ENCODE results near the gene EIF4G1.

Gene EIF4G1

GRCh38 chr3:184347321-184348056 lies 33.1 kb downstream of the EIF4G1 start:
- FAIRE-seq (no peak), DNase-seq (ENCODE audit: insufficient read length, low spot score) (no peak)
- TF ChIP-seq POLR2A (IDR thresholded peaks at IDR 0.05; ENCODE audit: low read depth, low read length) (no peak), POU2F2 (IDR thresholded peaks at IDR 0.05; ENCODE audit: low read depth, low read length) (no peak), PAX5 (IDR thresholded peaks at IDR 0.05; ENCODE audit: insufficient read depth, low read length, severe bottlenecking) (no peak), TAF1 (IDR thresholded peaks at IDR 0.05; ENCODE audit: low read depth, low read length) (no peak), POLR2AphosphoS5 (IDR thresholded peaks at IDR 0.05; ENCODE audit: low read depth, low read length) (no peak), SPI1 (IDR thresholded peaks at IDR 0.05; ENCODE audit: low read depth, low read length) (no peak)

GRCh38 chr3:184348057-184348382 lies 33.6 kb downstream of the EIF4G1 start:
- no peak for FAIRE-seq
- TF ChIP-seq SPI1 (IDR thresholded peaks at IDR 0.05; ENCODE audit: low read depth, low read length): no peak
- TF ChIP-seq POU2F2 (IDR thresholded peaks at IDR 0.05; ENCODE audit: low read depth, low read length): no peak
- TF ChIP-seq POLR2A (IDR thresholded peaks at IDR 0.05; ENCODE audit: low read depth, low read length): no peak
- TF ChIP-seq PAX5 (IDR thresholded peaks at IDR 0.05; ENCODE audit: insufficient read depth, low read length, severe bottlenecking): no peak
- TF ChIP-seq POLR2AphosphoS5 (IDR thresholded peaks at IDR 0.05; ENCODE audit: low read depth, low read length): no peak
- TF ChIP-seq TAF1 (IDR thresholded peaks at IDR 0.05; ENCODE audit: low read depth, low read length): no peak
- no peak for DNase-seq (ENCODE audit: insufficient read length, low spot score)

GRCh38 chr3:184349563-184350470 lies 35.4 kb downstream of the EIF4G1 start:
- FAIRE-seq (no peak), DNase-seq (ENCODE audit: insufficient read length, low spot score) (no peak)
- TF ChIP-seq POLR2AphosphoS5 (IDR thresholded peaks at IDR 0.05; ENCODE audit: low read depth, low read length) (no peak), POLR2A (IDR thresholded peaks at IDR 0.05; ENCODE audit: low read depth, low read length) (no peak), TAF1 (IDR thresholded peaks at IDR 0.05; ENCODE audit: low read depth, low read length) (no peak), PAX5 (IDR thresholded peaks at IDR 0.05; ENCODE audit: insufficient read depth, low read length, severe bottlenecking) (no peak), SPI1 (IDR thresholded peaks at IDR 0.05; ENCODE audit: low read depth, low read length) (no peak), POU2F2 (IDR thresholded peaks at IDR 0.05; ENCODE audit: low read depth, low read length) (no peak)

- FAIRE-seq (no peak), DNase-seq (ENCODE audit: insufficient read length, low spot score) (no peak)
- TF ChIP-seq SPI1 (IDR thresholded peaks at IDR 0.05; ENCODE audit: low read depth, low read length) (no peak), POLR2A (IDR thresholded peaks at IDR 0.05; ENCODE audit: low read depth, low read length) (no peak), POU2F2 (IDR thresholded peaks at IDR 0.05; ENCODE audit: low read depth, low read length) (no peak), PAX5 (IDR thresholded peaks at IDR 0.05; ENCODE audit: insufficient read depth, low read length, severe bottlenecking) (no peak), TAF1 (IDR thresholded peaks at IDR 0.05; ENCODE audit: low read depth, low read length) (no peak), POLR2AphosphoS5 (IDR thresholded peaks at IDR 0.05; ENCODE audit: low read depth, low read length) (no peak)
Measured at GRCh38 chr3:184350618-184351017, 36.2 kb downstream of the EIF4G1 start.

- TF ChIP-seq POLR2A (IDR thresholded peaks at IDR 0.05; ENCODE audit: low read depth, low read length): no peak
- no peak for TF ChIP-seq SPI1 (IDR thresholded peaks at IDR 0.05; ENCODE audit: low read depth, low read length)
- no peak for TF ChIP-seq POLR2AphosphoS5 (IDR thresholded peaks at IDR 0.05; ENCODE audit: low read depth, low read length)
- no peak for TF ChIP-seq TAF1 (IDR thresholded peaks at IDR 0.05; ENCODE audit: low read depth, low read length)
- TF ChIP-seq POU2F2 (IDR thresholded peaks at IDR 0.05; ENCODE audit: low read depth, low read length): no peak
- no peak for TF ChIP-seq PAX5 (IDR thresholded peaks at IDR 0.05; ENCODE audit: insufficient read depth, low read length, severe bottlenecking)
- DNase-seq (ENCODE audit: insufficient read length, low spot score): no peak
- FAIRE-seq: no peak
Measured at GRCh38 chr3:184351511-184352148, 37.2 kb downstream of the EIF4G1 start.

GRCh38 chr3:184352149-184352785 lies 37.9 kb downstream of the EIF4G1 start:
- no peak for FAIRE-seq
- no peak for DNase-seq (ENCODE audit: insufficient read length, low spot score)
- no peak for TF ChIP-seq POLR2AphosphoS5 (IDR thresholded peaks at IDR 0.05; ENCODE audit: low read depth, low read length)
- no peak for TF ChIP-seq TAF1 (IDR thresholded peaks at IDR 0.05; ENCODE audit: low read depth, low read length)
- TF ChIP-seq PAX5 (IDR thresholded peaks at IDR 0.05; ENCODE audit: insufficient read depth, low read length, severe bottlenecking): no peak
- TF ChIP-seq SPI1 (IDR thresholded peaks at IDR 0.05; ENCODE audit: low read depth, low read length): no peak
- TF ChIP-seq POU2F2 (IDR thresholded peaks at IDR 0.05; ENCODE audit: low read depth, low read length): no peak
- TF ChIP-seq POLR2A (IDR thresholded peaks at IDR 0.05; ENCODE audit: low read depth, low read length): no peak

GRCh38 chr3:184352897-184353545 lies 38.6 kb downstream of the EIF4G1 start:
- FAIRE-seq: no peak
- TF ChIP-seq POLR2A (IDR thresholded peaks at IDR 0.05; ENCODE audit: low read depth, low read length) (no peak), PAX5 (IDR thresholded peaks at IDR 0.05; ENCODE audit: insufficient read depth, low read length, severe bottlenecking) (no peak)
- DNase-seq (ENCODE audit: insufficient read length, low spot score): no peak

- FAIRE-seq (no peak), DNase-seq (ENCODE audit: insufficient read length, low spot score) (no peak)
- TF ChIP-seq POLR2AphosphoS5 (IDR thresholded peaks at IDR 0.05; ENCODE audit: low read depth, low read length): no peak
- no peak for TF ChIP-seq SPI1 (IDR thresholded peaks at IDR 0.05; ENCODE audit: low read depth, low read length)
- TF ChIP-seq TAF1 (IDR thresholded peaks at IDR 0.05; ENCODE audit: low read depth, low read length): no peak
- no peak for TF ChIP-seq PAX5 (IDR thresholded peaks at IDR 0.05; ENCODE audit: insufficient read depth, low read length, severe bottlenecking)
- TF ChIP-seq POU2F2 (IDR thresholded peaks at IDR 0.05; ENCODE audit: low read depth, low read length): no peak
- TF ChIP-seq POLR2A (IDR thresholded peaks at IDR 0.05; ENCODE audit: low read depth, low read length): no peak
Measured at GRCh38 chr3:184353546-184353941, 39.1 kb downstream of the EIF4G1 start.
